ENCODE data around the gene MRPL12.
"Not testable (repeated sequence)": the region's sequence is repeated elsewhere in the genome, so short reads cannot be mapped to it uniquely, and the experiment has no call there.

Gene MRPL12

DNA sequence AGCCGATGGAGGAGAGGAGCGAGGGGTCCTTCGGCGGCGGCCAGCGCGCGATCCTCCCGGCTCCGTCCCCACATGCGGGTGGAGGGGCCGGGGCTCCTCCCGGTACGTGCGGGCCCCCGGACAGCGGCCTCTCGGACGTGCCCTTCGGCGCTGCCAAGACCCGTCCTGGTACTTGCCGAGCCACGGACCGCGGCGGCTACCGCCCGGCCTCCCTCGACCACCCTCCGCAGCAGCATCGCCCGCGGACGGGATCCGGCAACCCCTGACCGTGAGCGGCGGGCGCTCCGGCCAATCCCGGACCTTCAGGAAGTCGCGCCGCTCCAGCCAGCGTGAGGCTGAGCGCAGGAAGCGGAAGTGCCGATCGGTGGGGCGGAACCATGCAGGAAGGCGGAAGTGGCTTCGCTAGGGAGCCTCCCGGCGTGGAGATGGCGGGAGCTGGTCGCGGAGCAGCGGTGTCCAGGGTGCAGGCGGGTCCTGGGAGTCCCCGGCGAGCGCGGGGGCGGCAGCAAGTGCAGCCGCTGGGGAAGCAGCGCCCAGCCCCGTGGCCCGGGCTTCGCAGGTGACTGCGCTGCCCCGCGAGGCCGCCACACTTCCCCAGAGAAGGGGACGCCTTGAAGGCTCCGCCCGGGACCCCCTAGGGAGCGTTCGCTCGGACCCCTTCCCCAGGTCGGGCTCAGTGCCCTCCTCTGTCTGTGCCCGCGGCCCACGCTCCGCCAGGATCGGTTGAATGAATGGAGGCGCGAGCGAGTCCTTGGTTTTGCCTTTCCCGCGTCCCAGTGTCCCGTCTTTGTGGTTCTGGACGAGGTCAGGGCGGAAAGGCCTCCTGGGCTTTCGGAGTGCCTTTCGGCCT lies 36.6 kb upstream of the MRPL12 start, which contains the start of the genes CCDC137 and OXLD1:
Gene CCDC137, plus strand, starts transcription at position 396 of the 850 bp plus-strand sequence. Its CDS starts 30 bp downstream, at position 426.
Gene OXLD1, minus strand, starts transcription at position 264 of the 850 bp plus-strand sequence. Its CDS starts 28 bp downstream, at position 236.
- H3K4me3 ChIP-seq (ENCODE audit: low read depth, low read length) = peak within 1 kb of the TSS; percentile 96
- H3K9ac ChIP-seq (ENCODE audit: low read depth, low read length) = peak within 1 kb of the TSS; percentile 89
- peaks cover 31% of the 10 kb centered on the region for H3K36me3 ChIP-seq (ENCODE audit: control insufficient read depth, insufficient read depth, low read length)
- no peaks in the 10 kb centered on the region for H3K27me3 ChIP-seq (ENCODE audit: control insufficient read depth, insufficient read depth, low read length)
- peaks cover 4% of the 10 kb centered on the region for H3K4me1 ChIP-seq (ENCODE audit: control insufficient read depth, insufficient read depth, low read length)
- no peaks in the 10 kb centered on the region for H3K9me3 ChIP-seq (ENCODE audit: control insufficient read depth, insufficient read depth, low read length)

GRCh38 chr17:81667754-81668153 lies 35.4 kb upstream of the MRPL12 start:
- no peaks in the 10 kb centered on the region for H3K9me3 ChIP-seq (ENCODE audit: control insufficient read depth, insufficient read depth, low read length)
- no peaks in the 10 kb centered on the region for H3K27me3 ChIP-seq (ENCODE audit: control insufficient read depth, insufficient read depth, low read length)
- peak overlapping the region; percentile 35 for H3K4me3 ChIP-seq (ENCODE audit: low read depth, low read length)
- H3K36me3 ChIP-seq (ENCODE audit: control insufficient read depth, insufficient read depth, low read length) = peaks cover 43% of the 10 kb centered on the region
- no peak overlapping the region for H3K9ac ChIP-seq (ENCODE audit: low read depth, low read length)
- H3K4me1 ChIP-seq (ENCODE audit: control insufficient read depth, insufficient read depth, low read length) = peaks cover 4% of the 10 kb centered on the region

DNA sequence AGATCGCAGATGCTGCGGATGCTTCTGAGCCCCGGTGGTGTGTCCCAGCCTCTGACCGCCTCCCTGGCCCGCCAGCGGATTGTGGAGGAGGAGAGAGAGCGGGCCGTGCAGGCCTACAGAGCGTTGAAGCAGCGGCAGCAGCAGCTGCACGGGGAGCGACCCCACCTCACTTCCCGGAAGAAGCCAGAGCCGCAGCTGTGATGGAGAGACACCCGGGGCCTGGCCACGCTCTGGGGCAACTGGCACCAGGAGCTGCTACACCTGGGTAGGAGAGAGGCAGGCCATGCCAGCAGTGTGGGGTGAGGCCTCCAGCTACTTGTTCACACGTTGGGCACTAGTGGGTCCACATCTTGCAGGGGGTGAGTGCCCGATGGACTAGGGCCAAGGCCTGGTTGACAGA lies 30.7 kb upstream of the MRPL12 start:
- no peak overlapping the region for H3K9ac ChIP-seq (ENCODE audit: low read depth, low read length)
- no peak overlapping the region for H3K4me3 ChIP-seq (ENCODE audit: low read depth, low read length)
- peaks cover 39% of the 10 kb centered on the region for H3K36me3 ChIP-seq (ENCODE audit: control insufficient read depth, insufficient read depth, low read length)

DNA sequence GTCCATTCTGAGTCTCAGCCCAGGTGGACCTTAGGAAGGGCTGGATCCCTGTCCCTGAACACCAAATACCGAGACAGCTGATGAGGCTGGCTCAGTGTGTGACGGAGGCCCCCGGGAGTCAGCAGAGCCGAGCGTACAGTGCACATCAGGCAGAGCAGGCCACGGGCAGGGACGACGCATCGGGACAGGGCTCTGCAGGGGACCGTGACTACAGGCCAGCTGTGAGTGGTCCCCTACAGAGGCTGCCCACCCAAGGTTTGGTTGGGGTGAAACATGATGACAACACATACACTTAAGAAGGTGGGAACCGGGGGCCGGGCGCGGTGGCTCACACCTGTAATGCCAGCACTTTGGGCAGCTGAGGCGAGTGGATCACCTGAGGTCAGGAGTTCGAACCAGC lies 30.2 kb upstream of the MRPL12 start:
- Histone ChIP-seq H3K4me1 (ENCODE audit: control insufficient read depth, insufficient read depth, low read length) (no peaks in the 10 kb centered on the region), H3K27me3 (ENCODE audit: control insufficient read depth, insufficient read depth, low read length) (no peaks in the 10 kb centered on the region), H3K36me3 (ENCODE audit: control insufficient read depth, insufficient read depth, low read length) (peaks cover 39% of the 10 kb centered on the region), H3K9ac (ENCODE audit: low read depth, low read length) (no peak overlapping the region), H3K4me3 (ENCODE audit: low read depth, low read length) (no peak overlapping the region), H3K9me3 (ENCODE audit: control insufficient read depth, insufficient read depth, low read length) (no peaks in the 10 kb centered on the region)

More for the DNA sequence above, 30.7 kb upstream of the MRPL12 start:
- H3K27me3 ChIP-seq (ENCODE audit: control insufficient read depth, insufficient read depth, low read length) = no peaks in the 10 kb centered on the region
- H3K9me3 ChIP-seq (ENCODE audit: control insufficient read depth, insufficient read depth, low read length) = no peaks in the 10 kb centered on the region
- H3K4me1 ChIP-seq (ENCODE audit: control insufficient read depth, insufficient read depth, low read length) = no peaks in the 10 kb centered on the region

GRCh38 chr17:81673561-81674258 lies 29.5 kb upstream of the MRPL12 start:
- no peaks in the 10 kb centered on the region for H3K27me3 ChIP-seq (ENCODE audit: control insufficient read depth, insufficient read depth, low read length)
- no peak overlapping the region for H3K4me3 ChIP-seq (ENCODE audit: low read depth, low read length)
- H3K36me3 ChIP-seq (ENCODE audit: control insufficient read depth, insufficient read depth, low read length) = peaks cover 38% of the 10 kb centered on the region
- no peaks in the 10 kb centered on the region for H3K9me3 ChIP-seq (ENCODE audit: control insufficient read depth, insufficient read depth, low read length)
- H3K4me1 ChIP-seq (ENCODE audit: control insufficient read depth, insufficient read depth, low read length) = no peaks in the 10 kb centered on the region
- no peak overlapping the region for H3K9ac ChIP-seq (ENCODE audit: low read depth, low read length)

GRCh38 chr17:81675515-81676221 lies 27.5 kb upstream of the MRPL12 start:
- not testable (repeated sequence) for H3K9me3 ChIP-seq (ENCODE audit: control insufficient read depth, insufficient read depth, low read length); H3K4me3 ChIP-seq (ENCODE audit: low read depth, low read length); H3K27me3 ChIP-seq (ENCODE audit: control insufficient read depth, insufficient read depth, low read length); H3K9ac ChIP-seq (ENCODE audit: low read depth, low read length); H3K4me1 ChIP-seq (ENCODE audit: control insufficient read depth, insufficient read depth, low read length)
- peaks cover 22% of the 10 kb centered on the region for H3K36me3 ChIP-seq (ENCODE audit: control insufficient read depth, insufficient read depth, low read length)

DNA sequence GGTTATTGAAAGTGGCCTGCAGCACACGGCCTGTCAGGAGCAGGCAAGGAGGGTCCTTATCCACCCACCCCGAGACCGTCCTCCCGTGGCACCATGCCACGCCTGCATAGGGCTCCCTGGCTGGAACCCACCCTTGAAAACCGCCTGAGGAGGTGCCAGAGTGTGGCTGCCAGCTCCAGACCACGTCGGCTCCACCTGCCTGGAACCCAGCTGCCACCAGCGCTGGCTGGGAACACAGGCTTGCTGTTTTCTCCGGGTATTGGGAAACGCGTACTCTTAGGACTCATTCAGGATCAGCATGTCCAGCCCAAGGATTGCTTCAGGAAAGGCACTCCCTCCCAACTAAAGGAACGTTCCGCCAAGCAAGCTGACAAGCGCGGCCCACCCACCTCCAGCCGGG lies 26.3 kb upstream of the MRPL12 start:
- Histone ChIP-seq H3K9ac (ENCODE audit: low read depth, low read length) (no peak overlapping the region), H3K27me3 (ENCODE audit: control insufficient read depth, insufficient read depth, low read length) (no peaks in the 10 kb centered on the region), H3K4me3 (ENCODE audit: low read depth, low read length) (no peak overlapping the region), H3K36me3 (ENCODE audit: control insufficient read depth, insufficient read depth, low read length) (peaks cover 19% of the 10 kb centered on the region), H3K4me1 (ENCODE audit: control insufficient read depth, insufficient read depth, low read length) (no peaks in the 10 kb centered on the region), H3K9me3 (ENCODE audit: control insufficient read depth, insufficient read depth, low read length) (no peaks in the 10 kb centered on the region)

DNA sequence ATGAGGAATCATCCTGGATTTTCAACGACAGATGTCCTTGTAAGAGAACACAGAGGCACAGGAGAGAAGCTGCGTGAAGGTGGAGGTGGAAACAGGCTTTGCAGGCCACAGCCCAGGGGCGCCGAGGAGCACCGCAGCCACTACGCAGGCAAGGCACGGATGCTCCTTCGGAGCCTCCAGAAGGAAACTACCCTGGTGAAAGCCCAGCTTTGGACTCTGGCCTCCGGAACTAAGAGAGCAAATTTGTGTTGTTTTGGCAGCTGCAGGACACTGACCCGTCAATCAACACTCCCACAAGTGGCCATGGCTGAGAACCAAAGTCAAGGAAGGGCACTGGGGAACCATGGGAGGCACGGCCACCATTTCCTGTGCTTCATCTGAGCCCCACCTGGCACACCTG lies 23.0 kb upstream of the MRPL12 start:
- no peak overlapping the region for H3K9ac ChIP-seq (ENCODE audit: low read depth, low read length)
- no peaks in the 10 kb centered on the region for H3K9me3 ChIP-seq (ENCODE audit: control insufficient read depth, insufficient read depth, low read length)
- no peak overlapping the region for H3K4me3 ChIP-seq (ENCODE audit: low read depth, low read length)
- H3K36me3 ChIP-seq (ENCODE audit: control insufficient read depth, insufficient read depth, low read length) = peaks cover 11% of the 10 kb centered on the region
- no peaks in the 10 kb centered on the region for H3K27me3 ChIP-seq (ENCODE audit: control insufficient read depth, insufficient read depth, low read length)
- H3K4me1 ChIP-seq (ENCODE audit: control insufficient read depth, insufficient read depth, low read length) = peaks cover 6% of the 10 kb centered on the region

DNA sequence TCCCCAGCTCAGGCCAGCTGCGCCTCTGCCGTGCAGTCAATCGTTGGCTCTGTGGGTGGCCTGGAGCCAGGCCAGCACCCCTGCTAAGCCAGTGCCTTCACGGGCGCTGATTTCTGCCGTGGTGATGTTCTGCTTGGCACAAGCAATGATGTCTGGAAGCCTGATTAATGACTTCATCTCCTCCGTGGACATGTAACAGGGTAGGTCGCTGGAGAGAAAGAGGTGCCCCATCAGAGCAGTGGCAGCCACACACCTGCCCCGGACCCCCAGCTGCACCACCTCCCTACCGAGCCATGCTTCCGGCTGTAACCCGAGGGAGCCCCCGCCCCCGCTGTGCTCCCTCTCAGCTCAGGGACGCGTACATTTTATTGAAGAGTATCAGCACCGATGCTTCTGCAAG lies 21.5 kb upstream of the MRPL12 start:
- Histone ChIP-seq H3K9ac (ENCODE audit: low read depth, low read length) (no peak overlapping the region), H3K9me3 (ENCODE audit: control insufficient read depth, insufficient read depth, low read length) (no peaks in the 10 kb centered on the region), H3K27me3 (ENCODE audit: control insufficient read depth, insufficient read depth, low read length) (no peaks in the 10 kb centered on the region), H3K36me3 (ENCODE audit: control insufficient read depth, insufficient read depth, low read length) (peaks cover 24% of the 10 kb centered on the region), H3K4me3 (ENCODE audit: low read depth, low read length) (no peak overlapping the region), H3K4me1 (ENCODE audit: control insufficient read depth, insufficient read depth, low read length) (peaks cover 6% of the 10 kb centered on the region)

DNA sequence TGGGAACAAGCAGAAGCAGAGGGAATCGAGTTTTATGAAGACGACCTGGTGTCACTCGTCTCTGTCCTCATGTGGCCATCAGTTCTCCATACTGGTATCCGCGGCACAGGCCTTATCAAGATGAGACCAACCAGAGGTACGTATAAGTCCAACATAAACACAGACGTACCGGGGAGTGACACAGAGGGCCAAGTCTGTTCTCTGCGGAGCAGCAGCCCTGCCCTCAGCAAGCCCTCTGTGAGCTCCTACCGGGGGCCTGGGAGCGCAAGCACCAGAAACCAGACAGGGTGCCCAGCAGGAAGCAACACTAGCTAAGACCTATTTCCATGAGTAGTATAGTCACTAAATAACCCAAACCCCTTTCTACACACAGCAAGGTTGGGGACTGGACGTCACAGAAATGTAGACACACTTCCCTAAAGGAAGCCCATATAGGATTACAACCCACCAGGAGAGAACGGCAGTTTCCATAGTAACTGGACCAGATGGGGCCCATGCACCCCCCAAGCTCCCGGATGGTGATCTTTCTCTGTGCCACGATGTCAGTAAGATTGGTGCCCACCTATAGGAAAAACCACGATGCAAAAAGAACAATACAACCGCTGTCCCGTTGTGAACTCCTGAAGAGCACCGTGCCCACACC lies 20.5 kb upstream of the MRPL12 start:
- Histone ChIP-seq H3K4me1 (ENCODE audit: control insufficient read depth, insufficient read depth, low read length) (peaks cover 6% of the 10 kb centered on the region), H3K36me3 (ENCODE audit: control insufficient read depth, insufficient read depth, low read length) (peaks cover 35% of the 10 kb centered on the region), H3K9me3 (ENCODE audit: control insufficient read depth, insufficient read depth, low read length) (no peaks in the 10 kb centered on the region), H3K27me3 (ENCODE audit: control insufficient read depth, insufficient read depth, low read length) (no peaks in the 10 kb centered on the region), H3K4me3 (ENCODE audit: low read depth, low read length) (peak overlapping the region; percentile 82), H3K9ac (ENCODE audit: low read depth, low read length) (peak overlapping the region; percentile 90)

- no peaks in the 10 kb centered on the region for H3K27me3 ChIP-seq (ENCODE audit: control insufficient read depth, insufficient read depth, low read length)
- peaks cover 39% of the 10 kb centered on the region for H3K36me3 ChIP-seq (ENCODE audit: control insufficient read depth, insufficient read depth, low read length)
- H3K4me1 ChIP-seq (ENCODE audit: control insufficient read depth, insufficient read depth, low read length) = peaks cover 6% of the 10 kb centered on the region
- H3K9ac ChIP-seq (ENCODE audit: low read depth, low read length) = peak overlapping the region; percentile 90
- peak overlapping the region; percentile 82 for H3K4me3 ChIP-seq (ENCODE audit: low read depth, low read length)
- H3K9me3 ChIP-seq (ENCODE audit: control insufficient read depth, insufficient read depth, low read length) = no peaks in the 10 kb centered on the region
Observed at GRCh38 chr17:81683208-81683583, 20.0 kb upstream of the MRPL12 start.

Measured in iPS-15b (cell line).